Mesenchymal stem cell (in vitro differentiated cells and primary cell): Measurements from ENCODE around the gene DNAH3.

Experiments used
- DNase-seq: peaks from one replicate; pipeline ENCODE4 v3.0.0-alpha.2; 2013
- H2AFZ ChIP-seq: one replicate; pipeline ENCODE4 v1.6.1; 2013; ENCODE audit warnings: low read depth, mild to moderate bottlenecking, control low read depth, inconsistent platforms, low read length, moderate library complexity
- H2AK5ac ChIP-seq: 2 replicates; pipeline ENCODE4 v1.6.1; 2013; ENCODE audit warnings: low read length, moderate library complexity, mild to moderate bottlenecking, inconsistent platforms; ENCODE audit not compliant: severe bottlenecking
- H2BK120ac ChIP-seq: one replicate; pipeline ENCODE4 v1.6.1; 2013; ENCODE audit warnings: low read depth, mild to moderate bottlenecking, inconsistent platforms, low read length, moderate library complexity
- H2BK12ac ChIP-seq, 2 experiments: one replicate each; pipeline ENCODE4 v1.6.1; 2013; ENCODE audit warnings: inconsistent platforms in 2 of 2, low read length in 2 of 2, mild to moderate bottlenecking in 2 of 2, moderate library complexity in 2 of 2, control low read depth in 1 of 2
- H2BK15ac ChIP-seq: one replicate; pipeline ENCODE4 v1.6.1; 2013; ENCODE audit warnings: mild to moderate bottlenecking, low read depth, inconsistent platforms; ENCODE audit not compliant: poor library complexity, severe bottlenecking
- H2BK5ac ChIP-seq: 2 replicates; pipeline ENCODE4 v1.6.1; 2013; ENCODE audit warnings: low read depth, mild to moderate bottlenecking, low read length, control low read depth, inconsistent platforms; ENCODE audit not compliant: poor library complexity, severe bottlenecking
- H3K14ac ChIP-seq, 2 experiments: one replicate each; pipeline ENCODE4 v1.6.1; 2013; ENCODE audit warnings: inconsistent platforms in 2 of 2, low read length in 2 of 2, control low read depth in 1 of 2, mild to moderate bottlenecking in 1 of 2, moderate library complexity in 1 of 2
- H3K18ac ChIP-seq, 2 experiments: one replicate each; pipeline ENCODE4 v1.6.1; 2013; ENCODE audit warnings: inconsistent platforms in 2 of 2, low read length in 2 of 2, control low read depth in 1 of 2, low read depth in 1 of 2, mild to moderate bottlenecking in 1 of 2
- H3K23ac ChIP-seq, 2 experiments: one replicate each; pipeline ENCODE4 v1.6.1; 2013; ENCODE audit warnings: inconsistent platforms in 2 of 2, low read length in 2 of 2, mild to moderate bottlenecking in 2 of 2, moderate library complexity in 2 of 2, control low read depth in 1 of 2
- H3K27ac ChIP-seq: 2 replicates; pipeline ENCODE4 v1.5.1; 2013; ENCODE audit warnings: mild to moderate bottlenecking, moderate library complexity, low read length, control low read depth, inconsistent platforms; ENCODE audit not compliant: poor library complexity, severe bottlenecking
- H3K27me3 ChIP-seq, 2 experiments: 2 replicates each; pipeline versions ENCODE4 v1.6.1 to v1.7.0; 2013; ENCODE audit warnings: low read length in 2 of 2, mild to moderate bottlenecking in 2 of 2, moderate library complexity in 2 of 2, control low read depth in 1 of 2, inconsistent platforms in 1 of 2; ENCODE audit not compliant: control insufficient read depth in 1 of 2, insufficient read depth in 1 of 2
- H3K36me3 ChIP-seq, 2 experiments: 2 replicates each; pipeline versions ENCODE4 v1.6.1 to v1.7.0; 2013; ENCODE audit warnings: low read length in 2 of 2, control low read depth in 1 of 2, inconsistent platforms in 1 of 2, low read depth in 1 of 2, mild to moderate bottlenecking in 1 of 2; ENCODE audit not compliant: insufficient read depth in 2 of 2, control insufficient read depth in 1 of 2
- H3K4ac ChIP-seq, 2 experiments: one replicate each; pipeline ENCODE4 v1.6.1; 2013; ENCODE audit warnings: inconsistent platforms in 2 of 2, low read length in 2 of 2, mild to moderate bottlenecking in 2 of 2, moderate library complexity in 2 of 2, control low read depth in 1 of 2, low read depth in 1 of 2
- H3K4me1 ChIP-seq: 2 replicates; pipeline ENCODE4 v1.6.1; 2013; ENCODE audit warnings: low read depth, low read length, control low read depth; ENCODE audit not compliant: control insufficient read depth, insufficient read depth
- H3K4me2 ChIP-seq: 2 replicates; pipeline ENCODE4 v1.6.1; 2013; ENCODE audit warnings: low read length, mild to moderate bottlenecking, inconsistent platforms; ENCODE audit not compliant: poor library complexity, severe bottlenecking
- H3K4me3 ChIP-seq, 2 experiments: 2 replicates each; pipeline versions ENCODE4 v1.5.1 to v1.7.0; 2013; ENCODE audit warnings: low read length in 2 of 2, mild to moderate bottlenecking in 2 of 2, control low read depth in 1 of 2, low read depth in 1 of 2; ENCODE audit not compliant: insufficient read depth in 1 of 2
- H3K79me1 ChIP-seq: replicated peaks from 2 replicates; pipeline ENCODE4 v1.6.1; 2013; ENCODE audit warnings: mild to moderate bottlenecking, control low read depth, low read length, inconsistent platforms; ENCODE audit not compliant: poor library complexity, severe bottlenecking
- H3K9ac ChIP-seq: 2 replicates; pipeline ENCODE4 v1.7.0; 2013; ENCODE audit warnings: mild to moderate bottlenecking, low read length, moderate library complexity
- H3K9me3 ChIP-seq: 2 replicates; pipeline ENCODE4 v1.7.0; 2013; ENCODE audit warnings: mild to moderate bottlenecking, low read length; ENCODE audit not compliant: control insufficient read depth
- H4K8ac ChIP-seq: one replicate; pipeline ENCODE4 v1.6.1; 2013; ENCODE audit warnings: inconsistent platforms, mild to moderate bottlenecking, low read length, moderate library complexity
- H4K91ac ChIP-seq: one replicate; pipeline ENCODE4 v1.6.1; 2013; ENCODE audit warnings: mild to moderate bottlenecking, low read length, inconsistent platforms
- WGBS: methylation state at CpG from one replicate; pipeline ENCODE4 v1.1.7; 2013; ENCODE audit warnings: mixed read lengths; 5-methylcytosine and 5-hydroxymethylcytosine counted together

DNAH3 gene

GRCh38 chr16:20899477-20900298 lies 251.0 kb downstream of the DNAH3 start:
- no peak for DNase-seq
- Histone ChIP-seq H3K9me3 (no peaks in the 10 kb centered on the region), H2BK12ac (peak overlapping the region; percentile 46 to 65), H3K27me3 (no peaks in the 10 kb centered on the region), H3K4me2 (peak overlapping the region; percentile 62), H2AK5ac (peak overlapping the region; percentile 47), H2BK15ac (peak overlapping the region; percentile 92), H4K8ac (peak overlapping the region; percentile 39), H3K36me3 (peaks cover 0 to 33% of the 10 kb centered on the region in 2 experiments), H3K23ac (peak overlapping the region in 1 of 2 experiments; percentile 23), H4K91ac (peak overlapping the region; percentile 57), H3K79me1 (peaks cover 9% of the 10 kb centered on the region), H3K4me3 (peak overlapping the region; percentile 80 to 88), H3K4ac (peak overlapping the region; percentile 71 to 88), H2AFZ (peak overlapping the region; percentile 15), H2BK5ac (peak overlapping the region; percentile 97), H3K18ac (peak overlapping the region; percentile 89 to 93), H3K14ac (peak overlapping the region in 1 of 2 experiments; percentile 88), H3K9ac (peak overlapping the region; percentile 100), H3K4me1 (peaks cover 11% of the 10 kb centered on the region), H2BK120ac (peak overlapping the region; percentile 61), H3K27ac (peak overlapping the region; percentile 92)
- WGBS, result 1% methylated on average over 12 of the region's 23 CpGs

GRCh38 chr16:20899071-20899470 lies 251.6 kb downstream of the DNAH3 start:
- Histone ChIP-seq H3K4me1 (peaks cover 11% of the 10 kb centered on the region), H3K4me2 (peak overlapping the region; percentile 62), H3K27me3 (no peaks in the 10 kb centered on the region), H3K9me3 (no peaks in the 10 kb centered on the region), H2BK12ac (no peak overlapping the region), H2AK5ac (no peak overlapping the region), H3K4ac (no peak overlapping the region), H2BK120ac (no peak overlapping the region), H3K36me3 (peaks cover 5 to 39% of the 10 kb centered on the region in 2 experiments), H2BK5ac (peak overlapping the region; percentile 74), H3K18ac (no peak overlapping the region), H3K4me3 (peak overlapping the region in 1 of 2 experiments; percentile 88), H4K91ac (no peak overlapping the region), H3K23ac (no peak overlapping the region), H2AFZ (no peak overlapping the region), H2BK15ac (no peak overlapping the region), H3K27ac (peak overlapping the region; percentile 92), H4K8ac (no peak overlapping the region), H3K14ac (no peak overlapping the region), H3K9ac (peak overlapping the region; percentile 100), H3K79me1 (peaks cover 9% of the 10 kb centered on the region)
- DNase-seq, result peak; percentile 63
- WGBS, result 35% methylated on average over 5 of the region's 5 CpGs

- Histone ChIP-seq H3K36me3 (peaks cover 12 to 51% of the 10 kb centered on the region in 2 experiments), H2BK12ac (peak overlapping the region in 1 of 2 experiments; percentile 33), H3K27ac (no peak overlapping the region), H2BK5ac (no peak overlapping the region), H4K8ac (peak overlapping the region; percentile 57), H3K9me3 (no peaks in the 10 kb centered on the region), H3K4me3 (peak overlapping the region in 1 of 2 experiments; percentile 88), H3K27me3 (no peaks in the 10 kb centered on the region), H3K14ac (no peak overlapping the region), H2BK120ac (no peak overlapping the region), H2AK5ac (peak overlapping the region; percentile 74), H3K4me1 (peaks cover 10% of the 10 kb centered on the region), H2AFZ (no peak overlapping the region), H3K18ac (no peak overlapping the region), H3K9ac (peak overlapping the region; percentile 100), H2BK15ac (no peak overlapping the region), H3K79me1 (peaks cover 2% of the 10 kb centered on the region), H3K4me2 (peak overlapping the region; percentile 35), H3K23ac (no peak overlapping the region), H3K4ac (no peak overlapping the region), H4K91ac (no peak overlapping the region)
- 81% methylated on average over 3 of the region's 3 CpGs for WGBS
- no peak for DNase-seq
These were observed 252.7 kb downstream of the DNAH3 start for GRCh38 chr16:20897922-20898321.

GRCh38 chr16:20897253-20897897 lies 253.3 kb downstream of the DNAH3 start:
- H2BK5ac ChIP-seq, result no peak overlapping the region
- H3K4ac ChIP-seq, result no peak overlapping the region
- no peak overlapping the region for H3K4me2 ChIP-seq
- peak overlapping the region in 1 of 2 experiments; percentile 88 for H3K4me3 ChIP-seq
- H2AFZ ChIP-seq, result no peak overlapping the region
- no peak overlapping the region for H2BK15ac ChIP-seq
- no peak overlapping the region for H2BK12ac ChIP-seq
- H3K79me1 ChIP-seq, result peaks cover under 1% of the 10 kb centered on the region
- H2AK5ac ChIP-seq, result no peak overlapping the region
- no peak overlapping the region for H3K14ac ChIP-seq
- no peak overlapping the region for H4K91ac ChIP-seq
- 96% methylated on average over 3 of the region's 4 CpGs for WGBS
- no peak overlapping the region for H3K23ac ChIP-seq
- H3K27me3 ChIP-seq, result no peaks in the 10 kb centered on the region
- peak overlapping the region; percentile 100 for H3K9ac ChIP-seq
- peak; percentile 73 for DNase-seq
- no peaks in the 10 kb centered on the region for H3K9me3 ChIP-seq
- H2BK120ac ChIP-seq, result no peak overlapping the region
- H3K18ac ChIP-seq, result no peak overlapping the region
- peaks cover 10% of the 10 kb centered on the region for H3K4me1 ChIP-seq
- no peak overlapping the region for H3K27ac ChIP-seq
- no peak overlapping the region for H4K8ac ChIP-seq
- H3K36me3 ChIP-seq, result peaks cover 12 to 51% of the 10 kb centered on the region in 2 experiments
